ENCODE data around the gene FARSA. TPM values are rescaled to one million over a fixed set of nuclear protein-coding genes. Genes with fewer than 3 reads are reported as not detected.

FARSA gene
- total RNA-seq, 1 donor from 2014 or later: 55.6 TPM

GRCh38 chr19:12947702-12948611 is 14.4 kb upstream of the FARSA start:
- TF ChIP-seq CTCF (IDR thresholded peaks at IDR 0.05): no peak
- H3K27ac Mint-ChIP-seq (ENCODE audit: unreplicated experiment): peak overlapping the region; percentile 31
- no peaks in the 10 kb centered on the region for H3K9me3 Mint-ChIP-seq (ENCODE audit: unreplicated experiment)
- H3K4me1 Mint-ChIP-seq (ENCODE audit: unreplicated experiment): peaks cover 34% of the 10 kb centered on the region
- no peak for DNase-seq (ENCODE audit: extremely low spot score, unreplicated experiment)
- H3K36me3 Mint-ChIP-seq (ENCODE audit: unreplicated experiment): peaks cover 29% of the 10 kb centered on the region
- H3K4me3 Mint-ChIP-seq (ENCODE audit: unreplicated experiment): peak overlapping the region; percentile 12
- no peaks in the 10 kb centered on the region for H3K27me3 Mint-ChIP-seq (ENCODE audit: unreplicated experiment)

GRCh38 chr19:12946731-12947496 is 13.4 kb upstream of the FARSA start:
- H3K36me3 Mint-ChIP-seq (ENCODE audit: unreplicated experiment): peaks cover 31% of the 10 kb centered on the region
- H3K9me3 Mint-ChIP-seq (ENCODE audit: unreplicated experiment): no peaks in the 10 kb centered on the region
- peak overlapping the region; percentile 86 for H3K4me3 Mint-ChIP-seq (ENCODE audit: unreplicated experiment)
- H3K4me1 Mint-ChIP-seq (ENCODE audit: unreplicated experiment): peaks cover 28% of the 10 kb centered on the region
- DNase-seq (ENCODE audit: extremely low spot score, unreplicated experiment): no peak
- TF ChIP-seq CTCF (IDR thresholded peaks at IDR 0.05): no peak
- H3K27me3 Mint-ChIP-seq (ENCODE audit: unreplicated experiment): no peaks in the 10 kb centered on the region
- peak overlapping the region; percentile 84 for H3K27ac Mint-ChIP-seq (ENCODE audit: unreplicated experiment)

- Mint-ChIP-seq H3K36me3 (ENCODE audit: unreplicated experiment) (peaks cover 30% of the 10 kb centered on the region), H3K4me1 (ENCODE audit: unreplicated experiment) (peaks cover 27% of the 10 kb centered on the region), H3K9me3 (ENCODE audit: unreplicated experiment) (no peaks in the 10 kb centered on the region), H3K27me3 (ENCODE audit: unreplicated experiment) (no peaks in the 10 kb centered on the region), H3K4me3 (ENCODE audit: unreplicated experiment) (peak overlapping the region; percentile 86), H3K27ac (ENCODE audit: unreplicated experiment) (peak overlapping the region; percentile 84)
- TF ChIP-seq CTCF (IDR thresholded peaks at IDR 0.05): no peak
- DNase-seq (ENCODE audit: extremely low spot score, unreplicated experiment): peak; percentile 91
These were observed 12.7 kb upstream of the FARSA start for GRCh38 chr19:12946092-12946721.

- Mint-ChIP-seq H3K4me3 (ENCODE audit: unreplicated experiment) (peak within 1 kb of the TSS; percentile 86), H3K36me3 (ENCODE audit: unreplicated experiment) (peaks cover 33% of the 10 kb centered on the region), H3K4me1 (ENCODE audit: unreplicated experiment) (peaks cover 32% of the 10 kb centered on the region), H3K27me3 (ENCODE audit: unreplicated experiment) (no peaks in the 10 kb centered on the region), H3K27ac (ENCODE audit: unreplicated experiment) (peak within 1 kb of the TSS; percentile 93), H3K9me3 (ENCODE audit: unreplicated experiment) (no peaks in the 10 kb centered on the region)
- TF ChIP-seq CTCF (IDR thresholded peaks at IDR 0.05): no peak
- DNase-seq (ENCODE audit: extremely low spot score, unreplicated experiment): peak; percentile 99
These were observed 12.1 kb upstream of the FARSA start, which contains the start of gene RAD23A for GRCh38 chr19:12945479-12946091. RAD23A (plus strand) TSS chr19:12945862; CDS start chr19:12945949, 87 bp downstream.

Data from osteocyte (in vitro differentiated cells).